C4-2B (cell line): ENCODE results near the gene GPAM.

ENCODE experiments used
- CTCF ChIP-seq: fragments of 450-650 bp; conservative IDR thresholded peaks from 2 replicates; pipeline ENCODE4 v1.5.1; 2017; ENCODE audit warnings: mild to moderate bottlenecking
- ZFX ChIP-seq: fragments of 450-650 bp; IDR thresholded peaks from 2 replicates; pipeline ENCODE4 v1.6.1; 2017

- TF ChIP-seq CTCF (no peak), ZFX (no peak)
These were observed 48.2 kb upstream of the GPAM start for GRCh38 chr10:112231602-112232400.
